Heart left ventricle (tissue), 16 donors: Measurements from ENCODE around the gene RAMP2. TPM values are rescaled to one million over a fixed set of nuclear protein-coding genes. Genes with fewer than 3 reads are reported as not detected.

Experiments used
- ATAC-seq, 4 donors: fragments of 200-7000 bp; cut with Tn5 transposase; one replicate each; pipeline ENCODE4 v1.9.1; 2020 to 2022; ENCODE audit warnings: moderate library complexity in 4 of 4, mild to moderate bottlenecking in 3 of 4, moderate number of reproducible peaks in 1 of 4
- DNase-seq, 5 donors: peaks; one replicate each; pipeline ENCODE4 v3.0.0-alpha.2; 2020
- H3K27ac ChIP-seq, 12 donors: fragments of 200-600 bp; sonication (generic) in 4 of 12; one replicate each; pipeline versions ENCODE4 v1.5.0 to v1.8.0; 2016 to 2022; ENCODE audit warnings: mild to moderate bottlenecking in 2 of 12
- H3K27me3 ChIP-seq, 9 donors: fragments of 200-600 bp; sonication (generic) in 2 of 9; one replicate each; pipeline versions ENCODE4 v1.5.1 to v1.8.0; 2016 to 2022; ENCODE audit warnings: mild to moderate bottlenecking in 3 of 9
- H3K36me3 ChIP-seq, 9 donors: fragments of 200-600 bp; sonication (generic) in 2 of 9; one replicate each; pipeline versions ENCODE4 v1.5.0 to v1.8.0; 2018 to 2022; ENCODE audit warnings: mild to moderate bottlenecking in 2 of 9
- H3K4me1 ChIP-seq, 12 donors: fragments of 200-600 bp; sonication (generic) in 4 of 12; one replicate each; pipeline versions ENCODE4 v1.5.0 to v1.8.0; 2016 to 2022; ENCODE audit warnings: mild to moderate bottlenecking in 3 of 12
- H3K4me3 ChIP-seq, 12 donors: fragments of 200-600 bp; sonication (generic) in 4 of 12; one replicate each; pipeline versions ENCODE4 v1.5.0 to v1.8.0; 2017 to 2022; ENCODE audit warnings: mild to moderate bottlenecking in 9 of 12, moderate library complexity in 4 of 12
- H3K9me3 ChIP-seq, 12 donors: fragments of 200-600 bp; sonication (generic) in 4 of 12; one replicate each; pipeline versions ENCODE4 v1.5.0 to v1.8.0; 2016 to 2022; ENCODE audit warnings: mild to moderate bottlenecking in 1 of 12
- CTCF ChIP-seq, 12 donors: fragments of 200-600 bp; sonication (generic) in 4 of 12; IDR thresholded peaks; one replicate each; pipeline versions ENCODE4 v1.5.0 to v1.8.0; 2018 to 2022; ENCODE audit warnings: antibody characterized with exemption in 12 of 12, mild to moderate bottlenecking in 5 of 12
- POLR2A ChIP-seq, 2 donors: fragments of 450-650 bp; IDR thresholded peaks; one replicate each; pipeline ENCODE4 v1.6.1; 2017; ENCODE audit warnings: antibody characterized with exemption in 2 of 2, mild to moderate bottlenecking in 2 of 2, moderate library complexity in 2 of 2
- WGBS, 4 donors: extraction: QIAGEN DNeasy Blood & Tissue Kit in 2 of 4; methylation state at CpG; one replicate each; pipeline versions ENCODE4 v1.1.5 to v1.1.7; 2013 to 2018; 5-methylcytosine and 5-hydroxymethylcytosine counted together
- intact Hi-C, 10 donors: fragments of 100-400 bp; cut with DNase I; formaldehyde crosslinking; loops; one replicate each; pipeline versions ENCODE4 v1.11.1 to v1.14.2; 2022
- polyA plus RNA-seq, 2 donors: library from polyadenylated mRNA; stranded (reverse); fragments of 200-250 nt; gene quantifications; one replicate each; pipeline ENCODE4 v1.2.3, GENCODE V29; 2013
- total RNA-seq, 9 donors: library from RNA; depleted of rRNA in 2 of 9; stranded (reverse); fragments of >200 nt in 2 of 9; fragmentation: NEBNext Ultra II Directional in 3 of 9; extraction: Animal tissue kit (Norgen Biotek cat#: 25700) in 3 of 9; gene quantifications; one replicate each; pipeline versions ENCODE4 v1.1.0 to v1.2.4, GENCODE V29; 2016 to 2023
- donor health status: ischemic (EF 13 %, LVEDD 7.1; RV severe dilation, severe dysfunction).
- donor health status: healthy with polysubstance abuse.
- donor health status: DM: no; HTN: yes; CAD: no.
- donor health status: DM: no; HTN: no; CAD: no.
- donor health status: ischemic (EF 25% LVEDD 6.9; RV normal size, moderate dysfunction).
- donor health status: ischemic (EF 25% LVEDD 5.7; RV mildly dilated, moderate dysfunction).
- donor health status: healthy.
- donor health status: DM: yes; HTN: yes; CAD: no.
- donor health status: ischemic (EF 35%, LVEDD 5.7; RV mildly dilated, moderate dysfunction).
- donor health status: nonischemic (EF 11% LVEDD 7.7; RV severe dilation, severe dysfunction).
- donor health status: DM: yes; HTN: yes; CAD: no.
- donor health status: PGD.
- donor health status: ischemic (EF 29% LVEDD 5.4; RV normal size, mild dysfunction).
- donor health status: nonischemic (EF 23%, LVEDD 6.1; RV moderate dilation, normal function).

Gene RAMP2
- total and polyA plus RNA-seq, 11 donors, result 31.2 to 82.0 (median 39.7) TPM

- no peaks in the 10 kb centered on the region for H3K9me3 ChIP-seq
- ATAC-seq, result peak in 2 of 4 donors; percentile 19 to 20
- 40 to 44% (median 42%) methylated on average over 10 to 11 of the region's 11 CpGs for WGBS, 4 donors
- TF ChIP-seq POLR2A (IDR thresholded peaks at IDR 0.05) (no peak), CTCF (IDR thresholded peaks at IDR 0.05) (no peak)
- peak overlapping the region in 11 of 12 donors; percentile 78 to 98 (median 90) for H3K27ac ChIP-seq
- peak overlapping the region in 11 of 12 donors; percentile 44 to 92 (median 74) for H3K4me3 ChIP-seq
- no peaks in the 10 kb centered on the region for H3K36me3 ChIP-seq
- H3K27me3 ChIP-seq, result peaks cover 0 to 27% (median 2%) of the 10 kb centered on the region in 9 donors
- intact Hi-C loops, result loop anchor here in 6 of 10 donors (5.0 to 10.0 kb wide), 6 partner anchors 38 to 185 kb away; partner anchors contain the start of genes PSMC3IP (in 3 of the 6), RETREG3 (in 1 of the 6) and TUBG1 (in 1 of the 6)
- peak in 1 of 5 donors; percentile 42 for DNase-seq
- peaks cover 3 to 41% (median 16%) of the 10 kb centered on the region in 12 donors for H3K4me1 ChIP-seq
These were observed 910 bp upstream of the RAMP2 start for GRCh38 chr17:42759982-42760651.

GRCh38 chr17:42761638-42762037 is 611 bp downstream of the RAMP2 start:
- WGBS, 4 donors, result 32 to 44% (median 36%) methylated on average over 9 to 12 of the region's 12 CpGs
- DNase-seq (no peak), ATAC-seq (no peak)
- TF ChIP-seq CTCF (IDR thresholded peaks at IDR 0.05) (no peak), POLR2A (IDR thresholded peaks at IDR 0.05) (no peak)
- Histone ChIP-seq H3K9me3 (no peaks in the 10 kb centered on the region), H3K4me3 (peak overlapping the region; percentile 44 to 92 (median 70)), H3K36me3 (no peaks in the 10 kb centered on the region), H3K4me1 (peaks cover 3 to 36% (median 16%) of the 10 kb centered on the region in 12 donors), H3K27ac (peak overlapping the region; percentile 78 to 98 (median 90)), H3K27me3 (peaks cover 0 to 27% (median 2%) of the 10 kb centered on the region in 9 donors)
- intact Hi-C loops, result loop anchor here in 9 of 10 donors (2.0 to 10.0 kb wide), 10 partner anchors 13 to 187 kb away; partner anchors contain the start of genes PSMC3IP (in 3 of the 9), EZH1 (in 1 of the 9), RETREG3 (in 1 of the 9) and TUBG1 (in 1 of the 9)

- intact Hi-C loops, result loop anchor here in 2 of 10 donors (10.0 kb wide), 3 partner anchors 161 to 191 kb away; partner anchors contain the start of genes PSMC3IP (in 1 of the 2), RETREG3 (in 1 of the 2) and TUBG1 (in 1 of the 2)
- no peak overlapping the region for H3K27ac ChIP-seq
- 86 to 93% (median 89%) methylated on average over 6 of the region's 6 CpGs for WGBS, 4 donors
These were observed 5.1 kb downstream of the RAMP2 start for GRCh38 chr17:42766124-42766523.

More at GRCh38 chr17:42766124-42766523, 5.1 kb downstream of the RAMP2 start:
- H3K27me3 ChIP-seq, result peaks cover 0 to 17% (median 0%) of the 10 kb centered on the region in 9 donors
- no peaks in the 10 kb centered on the region for H3K36me3 ChIP-seq
- H3K9me3 ChIP-seq, result no peaks in the 10 kb centered on the region
- H3K4me3 ChIP-seq, result no peak overlapping the region
- ATAC-seq, result no peak
- H3K4me1 ChIP-seq, result peaks cover 0 to 23% (median 4%) of the 10 kb centered on the region in 12 donors
- TF ChIP-seq CTCF (IDR thresholded peaks at IDR 0.05), result no peak
- TF ChIP-seq POLR2A (IDR thresholded peaks at IDR 0.05), result no peak
- no peak for DNase-seq
